NB4 (cell line): ENCODE data around the gene PUDP.

ENCODE experiments used
- MAX ChIP-seq: IDR thresholded peaks from 2 replicates; pipeline ENCODE4 v1.6.1; 2011; ENCODE audit warnings: low read depth, low read length
- POLR2A ChIP-seq: IDR thresholded peaks from 2 replicates; pipeline ENCODE4 v1.6.1; 2011; ENCODE audit warnings: mild to moderate bottlenecking; ENCODE audit not compliant: insufficient read length; ENCODE audit errors: extremely low read depth
- TF ChIP-seq, protein P1 (sequence below): IDR thresholded peaks from one replicate; pipeline ENCODE4 v1.5.1; 2012; ENCODE audit warnings: low read depth, low read length

- TF ChIP-seq POLR2A (no peak), MAX (no peak)
- TF ChIP-seq, protein P1, sequence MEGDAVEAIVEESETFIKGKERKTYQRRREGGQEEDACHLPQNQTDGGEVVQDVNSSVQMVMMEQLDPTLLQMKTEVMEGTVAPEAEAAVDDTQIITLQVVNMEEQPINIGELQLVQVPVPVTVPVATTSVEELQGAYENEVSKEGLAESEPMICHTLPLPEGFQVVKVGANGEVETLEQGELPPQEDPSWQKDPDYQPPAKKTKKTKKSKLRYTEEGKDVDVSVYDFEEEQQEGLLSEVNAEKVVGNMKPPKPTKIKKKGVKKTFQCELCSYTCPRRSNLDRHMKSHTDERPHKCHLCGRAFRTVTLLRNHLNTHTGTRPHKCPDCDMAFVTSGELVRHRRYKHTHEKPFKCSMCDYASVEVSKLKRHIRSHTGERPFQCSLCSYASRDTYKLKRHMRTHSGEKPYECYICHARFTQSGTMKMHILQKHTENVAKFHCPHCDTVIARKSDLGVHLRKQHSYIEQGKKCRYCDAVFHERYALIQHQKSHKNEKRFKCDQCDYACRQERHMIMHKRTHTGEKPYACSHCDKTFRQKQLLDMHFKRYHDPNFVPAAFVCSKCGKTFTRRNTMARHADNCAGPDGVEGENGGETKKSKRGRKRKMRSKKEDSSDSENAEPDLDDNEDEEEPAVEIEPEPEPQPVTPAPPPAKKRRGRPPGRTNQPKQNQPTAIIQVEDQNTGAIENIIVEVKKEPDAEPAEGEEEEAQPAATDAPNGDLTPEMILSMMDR = no peak
Observed at GRCh38 chrX:7062276-7062675, 85.7 kb downstream of the PUDP start.
